Measurements from ENCODE around the gene ARL2.
A peak's percentile ranks its signal among the peaks of the same experiment; 100 is the strongest.
"Not testable (repeated sequence)": the region's sequence is repeated elsewhere in the genome, so short reads cannot be mapped to it uniquely, and the experiment has no call there.

Gene ARL2

GRCh38 chr11:65017937-65018336, 4.0 kb downstream of the ARL2 start:
- in situ Hi-C loops (cut with HindIII; ENCODE audit: low pct_unique_long_range_greater_than_20kb, low sequenced_read_pairs), result no loop called here
- DNase-seq (ENCODE audit: low read depth in 1 of 2, low spot score in 1 of 2), result no peak
- TF ChIP-seq JUND (IDR thresholded peaks at IDR 0.05; ENCODE audit: low read depth), result no peak

- no peak for TF ChIP-seq JUND (IDR thresholded peaks at IDR 0.05; ENCODE audit: low read depth)
- DNase-seq (ENCODE audit: low read depth in 1 of 2, low spot score in 1 of 2), result no peak
- in situ Hi-C loops (cut with HindIII; ENCODE audit: low pct_unique_long_range_greater_than_20kb, low sequenced_read_pairs), result no loop called here
These were observed 5.9 kb downstream of the ARL2 start for GRCh38 chr11:65019824-65020223.

GRCh38 chr11:65021003-65021402, 7.0 kb downstream of the ARL2 start:
- DNase-seq (ENCODE audit: low read depth in 1 of 2, low spot score in 1 of 2), result no peak
- in situ Hi-C loops (cut with HindIII; ENCODE audit: low pct_unique_long_range_greater_than_20kb, low sequenced_read_pairs), result no loop called here
- TF ChIP-seq JUND (IDR thresholded peaks at IDR 0.05; ENCODE audit: low read depth), result no peak

GRCh38 chr11:65021509-65021908, 7.5 kb downstream of the ARL2 start:
- no peak for DNase-seq (ENCODE audit: low read depth in 1 of 2, low spot score in 1 of 2)
- in situ Hi-C loops (cut with HindIII; ENCODE audit: low pct_unique_long_range_greater_than_20kb, low sequenced_read_pairs), result no loop called here
- no peak for TF ChIP-seq JUND (IDR thresholded peaks at IDR 0.05; ENCODE audit: low read depth)

GRCh38 chr11:65023502-65023901, 9.5 kb downstream of the ARL2 start:
- in situ Hi-C loops (cut with HindIII; ENCODE audit: low pct_unique_long_range_greater_than_20kb, low sequenced_read_pairs); DNase-seq (ENCODE audit: low read depth in 1 of 2, low spot score in 1 of 2): not testable (repeated sequence)

- no peak for DNase-seq (ENCODE audit: low read depth in 1 of 2, low spot score in 1 of 2)
- in situ Hi-C loops (cut with HindIII; ENCODE audit: low pct_unique_long_range_greater_than_20kb, low sequenced_read_pairs), result no loop called here
- no peak for TF ChIP-seq JUND (IDR thresholded peaks at IDR 0.05; ENCODE audit: low read depth)
These were observed 12.8 kb downstream of the ARL2 start for GRCh38 chr11:65026810-65027209.

- no peak for TF ChIP-seq JUND (IDR thresholded peaks at IDR 0.05; ENCODE audit: low read depth)
- in situ Hi-C loops (cut with HindIII; ENCODE audit: low pct_unique_long_range_greater_than_20kb, low sequenced_read_pairs), result no loop called here
- DNase-seq (ENCODE audit: low read depth in 1 of 2, low spot score in 1 of 2), result peak; percentile 91 to 99
These were observed 13.5 kb downstream of the ARL2 start, which contains the start of gene SNX15 for GRCh38 chr11:65027213-65028067. Gene SNX15 (plus strand): TSS chr11:65027439. CDS start chr11:65027538, 99 bp downstream.

GRCh38 chr11:65032216-65032615, 18.3 kb downstream of the ARL2 start:
- in situ Hi-C loops (cut with HindIII; ENCODE audit: low pct_unique_long_range_greater_than_20kb, low sequenced_read_pairs), result no loop called here
- TF ChIP-seq JUND (IDR thresholded peaks at IDR 0.05; ENCODE audit: low read depth), result no peak
- no peak for DNase-seq (ENCODE audit: low read depth in 1 of 2, low spot score in 1 of 2)

GRCh38 chr11:65034423-65034822, 20.5 kb downstream of the ARL2 start:
- in situ Hi-C loops (cut with HindIII; ENCODE audit: low pct_unique_long_range_greater_than_20kb, low sequenced_read_pairs), result no loop called here
- no peak for DNase-seq (ENCODE audit: low read depth in 1 of 2, low spot score in 1 of 2)
- no peak for TF ChIP-seq JUND (IDR thresholded peaks at IDR 0.05; ENCODE audit: low read depth)

- TF ChIP-seq JUND (IDR thresholded peaks at IDR 0.05; ENCODE audit: low read depth), result no peak
- DNase-seq (ENCODE audit: low read depth in 1 of 2, low spot score in 1 of 2), result no peak
- in situ Hi-C loops (cut with HindIII; ENCODE audit: low pct_unique_long_range_greater_than_20kb, low sequenced_read_pairs), result no loop called here
These were observed 21.6 kb downstream of the ARL2 start for GRCh38 chr11:65035579-65035978.

- TF ChIP-seq JUND (IDR thresholded peaks at IDR 0.05; ENCODE audit: low read depth), result no peak
- DNase-seq (ENCODE audit: low read depth in 1 of 2, low spot score in 1 of 2), result peak in 1 of 2 experiments; percentile 58
- in situ Hi-C loops (cut with HindIII; ENCODE audit: low pct_unique_long_range_greater_than_20kb, low sequenced_read_pairs), result no loop called here
These were observed 23.0 kb downstream of the ARL2 start for GRCh38 chr11:65036931-65037330.

- TF ChIP-seq JUND (IDR thresholded peaks at IDR 0.05; ENCODE audit: low read depth), result no peak
- in situ Hi-C loops (cut with HindIII; ENCODE audit: low pct_unique_long_range_greater_than_20kb, low sequenced_read_pairs), result no loop called here
- no peak for DNase-seq (ENCODE audit: low read depth in 1 of 2, low spot score in 1 of 2)
These were observed 26.5 kb downstream of the ARL2 start for GRCh38 chr11:65040520-65040846.

GRCh38 chr11:65040847-65041622, 27.1 kb downstream of the ARL2 start, which contains the start of gene SAC3D1:
Gene SAC3D1 (plus strand): TSS chr11:65041210. CDS start chr11:65041293, 83 bp downstream.
- TF ChIP-seq JUND (IDR thresholded peaks at IDR 0.05; ENCODE audit: low read depth), result no peak
- DNase-seq (ENCODE audit: low read depth in 1 of 2, low spot score in 1 of 2), result peak; percentile 97 to 99
- in situ Hi-C loops (cut with HindIII; ENCODE audit: low pct_unique_long_range_greater_than_20kb, low sequenced_read_pairs), result no loop called here
